Measurements from ENCODE around the gene MPDZ.

The MPDZ gene

GRCh38 chr9:13076616-13077015 is 202.9 kb downstream of the MPDZ start:
- no peak for DNase-seq

DNA sequence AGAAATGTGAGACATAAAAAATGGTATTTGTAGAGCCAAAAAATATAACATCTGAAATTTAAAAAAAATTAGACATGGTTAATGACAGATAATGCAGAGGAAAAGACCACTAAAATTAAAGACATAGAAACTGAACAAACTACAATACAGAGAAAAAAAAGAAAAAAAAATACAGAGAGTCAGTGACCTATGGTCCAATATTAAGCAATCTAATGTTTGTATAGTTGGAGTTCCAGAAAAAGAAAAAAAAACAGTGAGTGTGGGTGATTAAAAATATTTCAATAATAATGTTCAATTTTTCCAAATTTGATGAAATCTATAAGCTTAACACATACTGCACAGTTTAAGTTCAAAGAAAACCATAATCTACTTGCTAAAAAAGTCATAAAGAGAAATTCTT is 207.6 kb downstream of the MPDZ start:
- no peak for DNase-seq

DNA sequence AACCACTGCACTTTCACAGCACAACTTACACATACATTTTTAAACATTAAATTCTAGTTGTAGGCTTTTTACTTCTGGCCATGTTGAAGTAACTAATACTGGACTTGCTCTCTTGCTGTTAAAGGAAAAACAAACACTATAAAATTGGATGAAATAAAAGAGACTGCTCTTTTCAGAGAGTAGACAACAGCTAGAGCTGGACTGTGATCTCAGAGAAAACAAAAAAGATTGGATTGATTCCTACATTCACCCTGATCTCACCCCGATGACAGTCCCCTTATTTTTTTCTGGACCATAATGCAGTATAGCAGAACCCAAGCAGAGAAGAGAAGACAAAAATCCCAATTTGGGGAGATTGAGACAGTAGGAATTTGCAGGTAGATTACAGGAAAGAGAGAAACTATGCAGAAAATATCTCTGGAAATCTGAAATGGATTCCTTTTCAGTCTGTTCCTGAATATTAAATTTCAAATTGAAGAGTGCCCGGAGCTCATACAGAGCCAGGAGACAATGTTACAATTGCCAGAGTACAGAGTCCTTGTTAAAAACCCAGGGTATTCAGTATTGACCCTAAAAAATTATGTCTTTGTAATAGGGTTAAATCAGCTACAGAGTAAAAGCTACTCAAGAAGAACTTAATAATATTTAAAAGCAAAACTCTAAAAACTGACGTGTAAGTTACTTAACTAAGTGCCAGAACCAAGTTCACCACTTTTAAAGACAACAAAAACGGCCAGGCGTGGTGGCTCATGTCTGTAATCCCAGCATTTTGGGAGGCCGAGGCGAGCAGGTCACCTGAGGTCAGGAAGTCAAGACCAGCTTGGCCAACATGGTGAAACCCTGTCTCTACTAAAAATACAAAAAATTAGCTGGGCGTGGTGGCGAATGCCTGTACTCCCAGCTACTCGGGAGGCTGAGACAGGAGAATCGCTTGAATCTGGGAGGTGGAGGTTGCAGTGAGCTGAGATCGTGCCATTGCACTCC is 208.6 kb downstream of the MPDZ start:
- no peak for DNase-seq

DNA sequence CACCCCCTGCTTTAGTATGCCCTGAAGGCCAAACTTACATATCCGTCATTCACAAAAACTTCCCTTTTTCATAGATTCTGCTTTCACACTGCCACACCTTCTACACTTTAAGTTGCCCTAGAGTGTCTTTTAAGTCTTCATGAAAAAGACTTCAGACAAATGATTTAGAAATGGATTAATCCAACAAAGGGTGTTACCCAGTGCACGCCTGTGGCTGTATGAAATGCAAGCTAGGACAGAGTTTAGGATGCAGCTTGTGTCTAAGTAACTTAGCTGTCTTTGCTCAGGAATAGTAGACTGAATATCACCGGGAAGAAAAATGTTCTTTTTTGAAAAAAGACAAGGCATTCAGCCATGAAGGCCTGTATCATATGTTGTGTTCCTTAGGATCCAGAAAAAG is 210.0 kb downstream of the MPDZ start:
- no peak for DNase-seq

GRCh38 chr9:13064676-13065075 is 214.8 kb downstream of the MPDZ start:
- DNase-seq, result no peak

GRCh38 chr9:13063880-13064459 is 215.5 kb downstream of the MPDZ start:
- no peak for DNase-seq

GRCh38 chr9:13061390-13061789 is 218.1 kb downstream of the MPDZ start:
- no peak for DNase-seq
